Trophoblast cell (in vitro differentiated cells and primary cell): Measurements from ENCODE around the gene ADARB2.

ENCODE experiments used
- DNase-seq, 2 donors: peaks; one replicate each; pipeline ENCODE4 v3.0.0-alpha.2; 2016
- H2AFZ ChIP-seq: 2 replicates; pipeline ENCODE4 v1.6.1; 2013; ENCODE audit warnings: low read length, moderate library complexity, mild to moderate bottlenecking; ENCODE audit not compliant: insufficient read depth, poor library complexity
- H2AK5ac ChIP-seq: 2 replicates; pipeline ENCODE4 v1.6.1; 2013; ENCODE audit warnings: mild to moderate bottlenecking, low read length
- H2BK120ac ChIP-seq: 2 replicates; pipeline ENCODE4 v1.6.1; 2013; ENCODE audit warnings: low read length, mild to moderate bottlenecking, moderate library complexity; ENCODE audit not compliant: insufficient read depth, poor library complexity
- H2BK12ac ChIP-seq: 2 replicates; pipeline ENCODE4 v1.6.1; 2013; ENCODE audit warnings: mild to moderate bottlenecking, low read length, moderate library complexity
- H2BK5ac ChIP-seq: 2 replicates; pipeline ENCODE4 v1.6.1; 2013; ENCODE audit warnings: low read length, low read depth, moderate library complexity, mild to moderate bottlenecking; ENCODE audit not compliant: poor library complexity
- H3K14ac ChIP-seq: 2 replicates; pipeline ENCODE4 v1.6.1; 2013; ENCODE audit warnings: mild to moderate bottlenecking, low read length
- H3K18ac ChIP-seq: 2 replicates; pipeline ENCODE4 v1.6.1; 2013; ENCODE audit warnings: mild to moderate bottlenecking, low read length
- H3K23ac ChIP-seq: 2 replicates; pipeline ENCODE4 v1.6.1; 2013; ENCODE audit warnings: low read length
- H3K27ac ChIP-seq: 2 replicates; pipeline ENCODE4 v1.5.1; 2013; ENCODE audit warnings: low read depth, mild to moderate bottlenecking, inconsistent platforms, low read length, moderate library complexity
- H3K27me3 ChIP-seq: 2 replicates; pipeline ENCODE4 v1.6.1; 2013; ENCODE audit warnings: inconsistent platforms, mild to moderate bottlenecking, low read length, moderate library complexity; ENCODE audit not compliant: insufficient read depth
- H3K36me3 ChIP-seq, 2 experiments: 1 replicate in 1 of 2; 2 replicates in 1 of 2; pipeline ENCODE4 v1.6.1; 2013; ENCODE audit warnings: low read length in 2 of 2, mild to moderate bottlenecking in 2 of 2, moderate library complexity in 1 of 2; ENCODE audit not compliant: insufficient read depth in 2 of 2, control insufficient read depth in 1 of 2
- H3K4ac ChIP-seq: 2 replicates; pipeline ENCODE4 v1.6.1; 2013; ENCODE audit warnings: low read depth, mild to moderate bottlenecking, low read length, moderate library complexity
- H3K4me1 ChIP-seq, 2 experiments: 1 replicate in 1 of 2; 2 replicates in 1 of 2; pipeline ENCODE4 v1.6.1; 2013; ENCODE audit warnings: low read length in 2 of 2, mild to moderate bottlenecking in 2 of 2, moderate library complexity in 1 of 2; ENCODE audit not compliant: insufficient read depth in 2 of 2, control insufficient read depth in 1 of 2
- H3K4me2 ChIP-seq: 2 replicates; pipeline ENCODE4 v1.6.1; 2013; ENCODE audit warnings: inconsistent platforms, mild to moderate bottlenecking, low read length, moderate library complexity
- H3K4me3 ChIP-seq: 2 replicates; pipeline ENCODE4 v1.5.1; 2013; ENCODE audit warnings: mild to moderate bottlenecking, low read depth, low read length, inconsistent platforms
- H3K79me1 ChIP-seq: one replicate; pipeline ENCODE4 v1.6.1; 2013; ENCODE audit warnings: low read length
- H3K79me2 ChIP-seq: 2 replicates; pipeline ENCODE4 v1.6.1; 2013; ENCODE audit warnings: low read length, mild to moderate bottlenecking; ENCODE audit not compliant: control insufficient read depth, insufficient read depth, poor library complexity
- H3K9ac ChIP-seq: 2 replicates; pipeline ENCODE4 v1.6.1; 2013; ENCODE audit warnings: mild to moderate bottlenecking, low read length
- H3K9me3 ChIP-seq: 2 replicates; pipeline ENCODE4 v1.6.1; 2013; ENCODE audit warnings: low read depth, mild to moderate bottlenecking, control low read depth, inconsistent platforms, low read length; ENCODE audit not compliant: insufficient read depth
- H4K12ac ChIP-seq: 2 replicates; pipeline ENCODE4 v1.6.1; 2013; ENCODE audit warnings: low read depth, mild to moderate bottlenecking, low read length, moderate library complexity
- H4K8ac ChIP-seq: 2 replicates; pipeline ENCODE4 v1.6.1; 2013; ENCODE audit warnings: low read depth, mild to moderate bottlenecking, low read length, moderate library complexity
- H4K91ac ChIP-seq: one replicate; pipeline ENCODE4 v1.6.1; 2013; ENCODE audit warnings: low read depth, mild to moderate bottlenecking, low read length, moderate library complexity
- WGBS: extraction: QIAGEN DNeasy Blood & Tissue Kit; methylation state at CpG from one replicate; pipeline ENCODE4 v1.1.7; 2013; ENCODE audit warnings: missing lambda C conversion rate; ENCODE audit not compliant: insufficient read length, insufficient coverage; ENCODE audit errors: extremely low coverage; 5-methylcytosine and 5-hydroxymethylcytosine counted together

ADARB2 gene

GRCh38 chr10:1679821-1680650, 57.3 kb downstream of the ADARB2 start:
- no peak overlapping the region for H3K4ac ChIP-seq
- no CpG with 5 or more reads among the region's 13 CpGs for WGBS

GRCh38 chr10:1678084-1678483, 59.2 kb downstream of the ADARB2 start:
- Histone ChIP-seq H3K27me3 (no peaks in the 10 kb centered on the region), H3K9ac (no peak overlapping the region), H3K18ac (no peak overlapping the region), H3K79me2 (peaks cover 2% of the 10 kb centered on the region), H2BK5ac (no peak overlapping the region), H4K91ac (no peak overlapping the region), H3K27ac (no peak overlapping the region), H3K4me3 (no peak overlapping the region), H3K23ac (no peak overlapping the region), H3K4ac (no peak overlapping the region), H2AK5ac (no peak overlapping the region), H2BK120ac (no peak overlapping the region), H3K36me3 (no peaks in the 10 kb centered on the region), H2BK12ac (no peak overlapping the region), H4K12ac (no peak overlapping the region), H4K8ac (no peak overlapping the region), H3K9me3 (no peaks in the 10 kb centered on the region), H2AFZ (no peak overlapping the region), H3K79me1 (peaks cover 4% of the 10 kb centered on the region), H3K4me2 (no peak overlapping the region), H3K4me1 (peaks cover 8 to 17% of the 10 kb centered on the region in 2 experiments), H3K14ac (no peak overlapping the region)
- DNase-seq, result no peak
- no CpG with 5 or more reads among the region's 15 CpGs for WGBS

More at GRCh38 chr10:1679821-1680650, 57.3 kb downstream of the ADARB2 start:
- no peak overlapping the region for H2AK5ac ChIP-seq
- no peaks in the 10 kb centered on the region for H3K27me3 ChIP-seq
- peak overlapping the region; percentile 55 for H4K91ac ChIP-seq
- peak overlapping the region; percentile 12 for H2BK5ac ChIP-seq
- no peaks in the 10 kb centered on the region for H3K36me3 ChIP-seq
- H3K23ac ChIP-seq, result no peak overlapping the region
- H3K79me2 ChIP-seq, result peaks cover 2% of the 10 kb centered on the region
- no peak overlapping the region for H4K8ac ChIP-seq
- peaks cover 8 to 17% of the 10 kb centered on the region in 2 experiments for H3K4me1 ChIP-seq
- H2BK120ac ChIP-seq, result no peak overlapping the region
- H2BK12ac ChIP-seq, result peak overlapping the region; percentile 42
- peaks cover 4% of the 10 kb centered on the region for H3K79me1 ChIP-seq
- no peak overlapping the region for H3K4me3 ChIP-seq
- no peak overlapping the region for H3K9ac ChIP-seq
- DNase-seq, result no peak
- no peak overlapping the region for H4K12ac ChIP-seq
- H3K9me3 ChIP-seq, result peaks cover 4% of the 10 kb centered on the region
- H2AFZ ChIP-seq, result no peak overlapping the region
- H3K18ac ChIP-seq, result peak overlapping the region; percentile 30
- no peak overlapping the region for H3K27ac ChIP-seq
- H3K14ac ChIP-seq, result no peak overlapping the region
- H3K4me2 ChIP-seq, result no peak overlapping the region

- Histone ChIP-seq H3K9me3 (no peaks in the 10 kb centered on the region), H2BK12ac (no peak overlapping the region), H3K79me1 (peaks cover 4% of the 10 kb centered on the region), H3K4me3 (no peak overlapping the region), H4K8ac (no peak overlapping the region), H3K23ac (no peak overlapping the region), H4K91ac (no peak overlapping the region), H3K4me2 (no peak overlapping the region), H3K27me3 (no peaks in the 10 kb centered on the region), H3K36me3 (no peaks in the 10 kb centered on the region), H2BK120ac (no peak overlapping the region), H3K18ac (no peak overlapping the region), H3K4ac (no peak overlapping the region), H2AK5ac (no peak overlapping the region), H3K9ac (no peak overlapping the region), H4K12ac (no peak overlapping the region), H2BK5ac (no peak overlapping the region), H3K27ac (no peak overlapping the region), H3K79me2 (peaks cover 2% of the 10 kb centered on the region), H3K4me1 (peaks cover 8 to 17% of the 10 kb centered on the region in 2 experiments), H2AFZ (no peak overlapping the region), H3K14ac (no peak overlapping the region)
- DNase-seq, result no peak
- WGBS, result no CpG with 5 or more reads among the region's 6 CpGs
Measured at GRCh38 chr10:1677307-1677939, 59.9 kb downstream of the ADARB2 start.

- no peaks in the 10 kb centered on the region for H3K79me1 ChIP-seq
- peaks cover 7 to 14% of the 10 kb centered on the region in 2 experiments for H3K4me1 ChIP-seq
- no peak overlapping the region for H3K4me2 ChIP-seq
- no peak overlapping the region for H3K9ac ChIP-seq
- no peak overlapping the region for H3K18ac ChIP-seq
- H2AK5ac ChIP-seq, result no peak overlapping the region
- H3K9me3 ChIP-seq, result no peaks in the 10 kb centered on the region
- no peaks in the 10 kb centered on the region for H3K36me3 ChIP-seq
- no peak overlapping the region for H3K4me3 ChIP-seq
- H3K23ac ChIP-seq, result no peak overlapping the region
- no peak overlapping the region for H4K91ac ChIP-seq
- no peak overlapping the region for H2BK120ac ChIP-seq
- no peak overlapping the region for H2BK12ac ChIP-seq
- H2BK5ac ChIP-seq, result no peak overlapping the region
- no peaks in the 10 kb centered on the region for H3K27me3 ChIP-seq
- H3K14ac ChIP-seq, result no peak overlapping the region
- H3K27ac ChIP-seq, result no peak overlapping the region
- H4K12ac ChIP-seq, result no peak overlapping the region
- no peak overlapping the region for H2AFZ ChIP-seq
- no peak overlapping the region for H3K4ac ChIP-seq
- DNase-seq, result no peak
- WGBS, result no CpG with 5 or more reads among the region's 11 CpGs
- H3K79me2 ChIP-seq, result no peaks in the 10 kb centered on the region
- no peak overlapping the region for H4K8ac ChIP-seq
Measured at GRCh38 chr10:1674501-1674900, 62.8 kb downstream of the ADARB2 start.
